ENCODE data around the gene CSAD. TPM values are rescaled to one million over a fixed set of nuclear protein-coding genes. Genes with fewer than 3 reads are reported as not detected.

The CSAD gene
- total and polyA plus RNA-seq, 2 donors: 7.6 to 61.7 TPM

DNA sequence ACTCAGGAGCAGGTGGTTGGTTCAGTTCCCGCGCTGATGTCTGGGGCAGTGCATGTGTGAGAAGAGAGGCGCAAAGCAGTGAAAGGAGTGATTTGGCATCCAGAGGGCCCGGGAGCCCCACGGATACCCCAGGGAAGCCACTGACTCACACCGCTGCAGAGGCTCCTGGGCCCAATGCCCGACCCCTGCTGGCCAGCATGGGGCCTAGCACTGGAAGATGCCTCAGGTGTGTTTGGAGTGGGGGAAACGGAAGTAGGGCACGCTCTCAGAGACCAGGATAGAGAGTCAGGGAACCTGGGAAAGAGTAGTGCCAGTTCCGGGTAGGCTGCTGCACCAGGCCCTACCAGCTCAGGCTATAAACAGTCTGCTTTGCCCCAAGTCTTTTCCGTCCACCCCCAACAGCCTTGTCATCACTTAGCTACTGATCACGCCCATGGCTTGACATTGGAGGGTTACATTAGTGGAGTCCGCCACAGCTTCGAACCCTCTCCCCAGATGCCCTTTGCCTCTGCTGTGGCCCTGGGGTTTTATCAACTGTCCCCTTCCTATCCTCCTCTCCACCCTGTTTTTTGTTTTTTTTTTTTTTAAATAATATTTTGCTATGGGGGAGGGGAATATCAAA, 9.5 kb upstream of the CSAD start:
- H3K27ac ChIP-seq (ENCODE audit: low read depth in 1 of 2, low read length in 1 of 2): no peak overlapping the region
- DNase-seq (ENCODE audit: low read depth in 6 of 9, low spot score in 9 of 9): peak in 1 of 9 donors; percentile 50
- no peaks in the 10 kb centered on the region for H3K27me3 ChIP-seq (ENCODE audit: control insufficient read depth in 2 of 2, insufficient read depth in 1 of 2, low read length in 1 of 2)
- no peaks in the 10 kb centered on the region for H3K9me3 ChIP-seq (ENCODE audit: control insufficient read depth in 2 of 2, insufficient read depth in 1 of 2, low read length in 1 of 2)
- WGBS: 81% methylated on average over 14 of the region's 14 CpGs
- H3K36me3 ChIP-seq (ENCODE audit: control insufficient read depth in 2 of 2, insufficient read depth in 2 of 2, low read length in 1 of 2): peaks cover 55 to 68% of the 10 kb centered on the region in 2 donors
- H3K4me3 ChIP-seq (ENCODE audit: low read length in 2 of 2): no peak overlapping the region
- peaks cover 0 to 14% of the 10 kb centered on the region in 2 donors for H3K4me1 ChIP-seq (ENCODE audit: control insufficient read depth in 2 of 2, insufficient read depth in 2 of 2, low read length in 2 of 2)

DNA sequence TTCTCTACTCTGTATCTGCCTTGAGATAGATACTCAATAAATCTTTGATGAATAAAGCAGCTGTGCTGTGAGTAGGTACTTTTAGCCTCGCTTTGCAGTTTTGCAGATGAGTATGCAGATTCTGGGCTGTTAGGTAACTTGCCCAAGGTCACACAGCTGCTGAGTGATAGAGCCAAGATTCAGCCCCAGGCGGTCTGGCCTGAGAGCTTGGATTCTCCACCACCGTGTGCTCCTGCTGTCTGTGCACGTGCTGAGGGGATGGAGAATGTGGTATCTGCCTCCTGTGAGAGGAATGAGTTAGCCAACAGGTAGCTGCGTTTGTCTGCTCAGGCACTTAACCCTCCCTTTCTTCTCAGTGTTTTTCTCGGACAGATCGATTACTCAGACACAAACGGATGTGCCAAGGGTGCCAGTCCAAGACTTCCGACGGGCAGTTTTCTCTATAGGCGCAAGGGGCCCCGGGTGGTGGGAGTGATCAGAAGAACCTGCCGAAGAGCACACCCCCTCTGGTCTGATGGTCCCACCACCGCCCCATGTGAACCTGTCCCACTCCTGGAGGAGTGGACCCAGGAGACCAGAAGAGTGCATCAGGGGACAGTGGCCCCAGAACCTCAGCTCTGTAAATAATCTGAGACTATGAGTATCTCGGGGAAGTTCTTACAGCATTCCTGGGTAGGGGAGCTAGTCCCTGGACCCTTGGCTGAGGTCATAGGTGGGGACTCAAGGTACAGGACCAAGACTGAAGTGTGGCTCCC, 6.6 kb upstream of the CSAD start:
- DNase-seq (ENCODE audit: low read depth in 6 of 9, low spot score in 9 of 9): no peak
- no peaks in the 10 kb centered on the region for H3K27me3 ChIP-seq (ENCODE audit: control insufficient read depth in 2 of 2, insufficient read depth in 1 of 2, low read length in 1 of 2)
- H3K4me3 ChIP-seq (ENCODE audit: low read length in 2 of 2): no peak overlapping the region
- peaks cover 0 to 2% of the 10 kb centered on the region in 2 donors for H3K9me3 ChIP-seq (ENCODE audit: control insufficient read depth in 2 of 2, insufficient read depth in 1 of 2, low read length in 1 of 2)
- H3K4me1 ChIP-seq (ENCODE audit: control insufficient read depth in 2 of 2, insufficient read depth in 2 of 2, low read length in 2 of 2): peaks cover 11 to 32% of the 10 kb centered on the region in 2 donors
- WGBS: 94% methylated on average over 15 of the region's 15 CpGs
- H3K36me3 ChIP-seq (ENCODE audit: control insufficient read depth in 2 of 2, insufficient read depth in 2 of 2, low read length in 1 of 2): peaks cover 76 to 90% of the 10 kb centered on the region in 2 donors
- no peak overlapping the region for H3K27ac ChIP-seq (ENCODE audit: low read depth in 1 of 2, low read length in 1 of 2)

DNA sequence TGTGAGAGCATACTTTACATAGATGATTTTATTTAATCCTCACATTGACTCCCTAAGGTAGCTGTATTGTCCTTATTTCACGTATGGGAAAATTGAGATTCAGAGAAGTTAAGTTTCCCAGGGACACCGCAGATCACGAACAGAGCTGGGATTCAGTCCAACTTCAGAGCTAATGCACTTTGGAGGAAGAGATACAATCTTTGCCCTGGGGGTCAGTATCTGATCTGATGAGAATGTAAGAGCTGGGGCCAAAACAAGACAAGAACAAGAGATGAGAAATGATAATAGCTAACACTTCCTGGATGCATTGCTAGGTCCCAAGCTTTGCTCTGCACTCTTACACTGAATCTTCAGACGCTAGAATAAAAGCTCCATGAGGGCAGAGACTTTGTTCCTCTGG, 6.0 kb upstream of the CSAD start:
- 95% methylated on average over 4 of the region's 4 CpGs for WGBS
- H3K27ac ChIP-seq (ENCODE audit: low read depth in 1 of 2, low read length in 1 of 2): no peak overlapping the region
- H3K4me3 ChIP-seq (ENCODE audit: low read length in 2 of 2): no peak overlapping the region
- peaks cover 77 to 90% of the 10 kb centered on the region in 2 donors for H3K36me3 ChIP-seq (ENCODE audit: control insufficient read depth in 2 of 2, insufficient read depth in 2 of 2, low read length in 1 of 2)
- peaks cover 0 to 2% of the 10 kb centered on the region in 2 donors for H3K9me3 ChIP-seq (ENCODE audit: control insufficient read depth in 2 of 2, insufficient read depth in 1 of 2, low read length in 1 of 2)
- no peak for DNase-seq (ENCODE audit: low read depth in 6 of 9, low spot score in 9 of 9)
- peaks cover 17 to 38% of the 10 kb centered on the region in 2 donors for H3K4me1 ChIP-seq (ENCODE audit: control insufficient read depth in 2 of 2, insufficient read depth in 2 of 2, low read length in 2 of 2)
- H3K27me3 ChIP-seq (ENCODE audit: control insufficient read depth in 2 of 2, insufficient read depth in 1 of 2, low read length in 1 of 2): no peaks in the 10 kb centered on the region

DNA sequence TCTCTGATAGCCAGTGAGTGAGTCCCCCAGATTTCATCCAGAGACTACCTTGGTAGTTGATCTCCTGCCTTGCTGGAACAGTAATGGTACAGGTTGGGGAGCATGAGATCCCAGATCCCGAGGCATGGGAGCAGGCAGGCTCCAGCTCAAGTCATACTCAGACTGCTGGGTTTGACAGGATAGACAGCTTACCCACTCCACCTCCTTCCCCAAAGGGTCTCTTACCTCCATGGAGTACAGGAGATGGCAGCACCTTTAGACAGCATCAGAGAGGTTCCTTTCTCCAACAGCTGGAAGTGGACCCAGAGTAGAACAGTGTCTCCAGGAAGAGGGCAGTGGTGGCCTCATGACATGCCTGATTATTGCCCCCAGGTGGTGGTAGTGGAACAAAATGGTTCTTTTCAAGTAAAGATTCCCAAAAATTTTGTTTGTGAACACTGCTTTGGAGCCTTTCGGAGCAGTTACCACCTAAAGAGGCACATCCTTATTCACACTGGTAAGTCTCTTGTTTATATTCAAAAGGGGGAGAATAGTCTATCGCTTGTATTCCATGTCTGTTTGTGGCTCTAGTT, 4.9 kb upstream of the CSAD start:
- 98% methylated on average over 3 of the region's 3 CpGs for WGBS
- Histone ChIP-seq H3K36me3 (ENCODE audit: control insufficient read depth in 2 of 2, insufficient read depth in 2 of 2, low read length in 1 of 2) (peaks cover 70 to 83% of the 10 kb centered on the region in 2 donors), H3K4me3 (ENCODE audit: low read length in 2 of 2) (no peak overlapping the region), H3K9me3 (ENCODE audit: control insufficient read depth in 2 of 2, insufficient read depth in 1 of 2, low read length in 1 of 2) (peaks cover 0 to 2% of the 10 kb centered on the region in 2 donors), H3K27me3 (ENCODE audit: control insufficient read depth in 2 of 2, insufficient read depth in 1 of 2, low read length in 1 of 2) (no peaks in the 10 kb centered on the region), H3K4me1 (ENCODE audit: control insufficient read depth in 2 of 2, insufficient read depth in 2 of 2, low read length in 2 of 2) (peaks cover 22 to 45% of the 10 kb centered on the region in 2 donors), H3K27ac (ENCODE audit: low read depth in 1 of 2, low read length in 1 of 2) (no peak overlapping the region)
- no peak for DNase-seq (ENCODE audit: low read depth in 6 of 9, low spot score in 9 of 9)

- H3K9me3 ChIP-seq (ENCODE audit: control insufficient read depth in 2 of 2, insufficient read depth in 1 of 2, low read length in 1 of 2): peaks cover 0 to 2% of the 10 kb centered on the region in 2 donors
- H3K36me3 ChIP-seq (ENCODE audit: control insufficient read depth in 2 of 2, insufficient read depth in 2 of 2, low read length in 1 of 2): peaks cover 70 to 79% of the 10 kb centered on the region in 2 donors
- no peak for DNase-seq (ENCODE audit: low read depth in 6 of 9, low spot score in 9 of 9)
- H3K27me3 ChIP-seq (ENCODE audit: control insufficient read depth in 2 of 2, insufficient read depth in 1 of 2, low read length in 1 of 2): no peaks in the 10 kb centered on the region
- WGBS: 98% methylated on average over 6 of the region's 6 CpGs
- H3K27ac ChIP-seq (ENCODE audit: low read depth in 1 of 2, low read length in 1 of 2): peak overlapping the region in 1 of 2 donors; percentile 63
- H3K4me3 ChIP-seq (ENCODE audit: low read length in 2 of 2): no peak overlapping the region
- H3K4me1 ChIP-seq (ENCODE audit: control insufficient read depth in 2 of 2, insufficient read depth in 2 of 2, low read length in 2 of 2): peaks cover 22 to 44% of the 10 kb centered on the region in 2 donors
These were observed 4.1 kb upstream of the CSAD start for GRCh38 chr12:53184828-53185227.

DNA sequence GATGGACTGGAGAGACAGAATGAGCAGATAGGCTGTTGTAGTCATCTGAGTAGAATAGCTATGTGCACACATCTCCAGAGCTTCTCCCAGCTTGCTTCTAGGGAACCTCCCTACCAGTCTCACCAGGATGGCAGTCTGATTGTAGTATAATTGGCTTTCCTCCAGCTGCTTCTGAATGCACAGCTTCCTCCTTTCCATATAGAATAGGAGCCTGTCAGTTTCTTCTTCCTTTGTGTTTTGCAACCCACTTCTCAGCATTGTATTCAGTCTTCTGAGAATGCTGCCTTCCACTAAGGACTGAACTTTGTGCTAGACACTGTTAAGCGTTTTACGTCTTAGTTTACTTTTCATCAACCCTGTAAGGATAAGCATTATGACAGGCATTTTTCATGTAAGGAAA, 2.2 kb upstream of the CSAD start:
- no peak for DNase-seq (ENCODE audit: low read depth in 6 of 9, low spot score in 9 of 9)
- peaks cover 22 to 45% of the 10 kb centered on the region in 2 donors for H3K4me1 ChIP-seq (ENCODE audit: control insufficient read depth in 2 of 2, insufficient read depth in 2 of 2, low read length in 2 of 2)
- H3K9me3 ChIP-seq (ENCODE audit: control insufficient read depth in 2 of 2, insufficient read depth in 1 of 2, low read length in 1 of 2): peaks cover 0 to 2% of the 10 kb centered on the region in 2 donors
- H3K4me3 ChIP-seq (ENCODE audit: low read length in 2 of 2): no peak overlapping the region
- H3K27me3 ChIP-seq (ENCODE audit: control insufficient read depth in 2 of 2, insufficient read depth in 1 of 2, low read length in 1 of 2): no peaks in the 10 kb centered on the region
- H3K36me3 ChIP-seq (ENCODE audit: control insufficient read depth in 2 of 2, insufficient read depth in 2 of 2, low read length in 1 of 2): peaks cover 60 to 64% of the 10 kb centered on the region in 2 donors
- H3K27ac ChIP-seq (ENCODE audit: low read depth in 1 of 2, low read length in 1 of 2): no peak overlapping the region
- WGBS: 96% methylated on average over 2 of the region's 2 CpGs

GRCh38 chr12:53181935-53182334, 1.2 kb upstream of the CSAD start:
- peaks cover 22 to 45% of the 10 kb centered on the region in 2 donors for H3K4me1 ChIP-seq (ENCODE audit: control insufficient read depth in 2 of 2, insufficient read depth in 2 of 2, low read length in 2 of 2)
- peak overlapping the region; percentile 57 to 79 for H3K4me3 ChIP-seq (ENCODE audit: low read length in 2 of 2)
- DNase-seq (ENCODE audit: low read depth in 6 of 9, low spot score in 9 of 9): no peak
- H3K27ac ChIP-seq (ENCODE audit: low read depth in 1 of 2, low read length in 1 of 2): peak overlapping the region in 1 of 2 donors; percentile 86
- WGBS: 98% methylated on average over 2 of the region's 2 CpGs
- H3K36me3 ChIP-seq (ENCODE audit: control insufficient read depth in 2 of 2, insufficient read depth in 2 of 2, low read length in 1 of 2): peaks cover 50 to 54% of the 10 kb centered on the region in 2 donors
- no peaks in the 10 kb centered on the region for H3K27me3 ChIP-seq (ENCODE audit: control insufficient read depth in 2 of 2, insufficient read depth in 1 of 2, low read length in 1 of 2)
- peaks cover 0 to 2% of the 10 kb centered on the region in 2 donors for H3K9me3 ChIP-seq (ENCODE audit: control insufficient read depth in 2 of 2, insufficient read depth in 1 of 2, low read length in 1 of 2)

- Histone ChIP-seq H3K9me3 (ENCODE audit: control insufficient read depth in 2 of 2, insufficient read depth in 1 of 2, low read length in 1 of 2) (peaks cover 0 to 2% of the 10 kb centered on the region in 2 donors), H3K4me1 (ENCODE audit: control insufficient read depth in 2 of 2, insufficient read depth in 2 of 2, low read length in 2 of 2) (peaks cover 22 to 45% of the 10 kb centered on the region in 2 donors), H3K27ac (ENCODE audit: low read depth in 1 of 2, low read length in 1 of 2) (peak overlapping the region; percentile 89 to 99), H3K36me3 (ENCODE audit: control insufficient read depth in 2 of 2, insufficient read depth in 2 of 2, low read length in 1 of 2) (peaks cover 42 to 46% of the 10 kb centered on the region in 2 donors), H3K4me3 (ENCODE audit: low read length in 2 of 2) (peak overlapping the region; percentile 57 to 79), H3K27me3 (ENCODE audit: control insufficient read depth in 2 of 2, insufficient read depth in 1 of 2, low read length in 1 of 2) (no peaks in the 10 kb centered on the region)
- DNase-seq (ENCODE audit: low read depth in 6 of 9, low spot score in 9 of 9): peak in 4 of 9 donors; percentile 51 to 86 (median 84)
- 4% methylated on average over 55 of the region's 57 CpGs for WGBS
These were observed 363 bp upstream of the CSAD start for GRCh38 chr12:53180931-53181645.
